Fibroblast of villous mesenchyme (primary cell): Measurements from ENCODE around the gene FDX2. TPM values are rescaled to one million over a fixed set of nuclear protein-coding genes. Genes with fewer than 3 reads are reported as not detected.

Source experiments
- DNase-seq: peaks from one replicate; pipeline ENCODE4 v3.0.0-alpha.2; 2010; ENCODE audit warnings: low read depth
- H3K4me3 ChIP-seq: 2 replicates; pipeline ENCODE4 v1.5.1; 2011; ENCODE audit warnings: low read depth, mild to moderate bottlenecking, low read length
- CTCF ChIP-seq: IDR thresholded peaks from 2 replicates; pipeline ENCODE4 v1.5.1; 2012; ENCODE audit warnings: low read depth, mild to moderate bottlenecking, low read length; ENCODE audit not compliant: insufficient read depth
- total RNA-seq: library from RNA; depleted of rRNA; stranded (reverse); fragments of >200 nt; gene quantifications from 2 replicates; pipeline ENCODE4 v1.2.3, GENCODE V29; 2012

Gene FDX2
- total RNA-seq, 1 donor: 24.2 TPM

- TF ChIP-seq CTCF: no peak
- no peak overlapping the region for H3K4me3 ChIP-seq
- DNase-seq: no peak
These were observed 1.4 kb upstream of the FDX2 start for GRCh38 chr19:10317045-10317856.

- TF ChIP-seq CTCF: no peak
- no peak for DNase-seq
- H3K4me3 ChIP-seq: no peak overlapping the region
These were observed 622 bp upstream of the FDX2 start for GRCh38 chr19:10316229-10317044.

- no peak for TF ChIP-seq CTCF
- H3K4me3 ChIP-seq: no peak within 1 kb of the TSS
- no peak for DNase-seq
These were observed 6.4 kb downstream of the FDX2 start, which contains the start of gene ZGLP1 for GRCh38 chr19:10309423-10309822. TSS of gene ZGLP1 (minus strand) at chr19:10309815.

GRCh38 chr19:10306327-10306726 is 9.5 kb downstream of the FDX2 start:
- TF ChIP-seq CTCF: no peak
- no peak for DNase-seq
- no peak overlapping the region for H3K4me3 ChIP-seq

GRCh38 chr19:10305139-10305806 is 10.5 kb downstream of the FDX2 start:
- peak; percentile 8 for DNase-seq
- no peak for TF ChIP-seq CTCF

GRCh38 chr19:10299545-10300458 is 16.0 kb downstream of the FDX2 start:
- no peak for DNase-seq
- no peak overlapping the region for H3K4me3 ChIP-seq
- TF ChIP-seq CTCF: no peak

More at GRCh38 chr19:10305139-10305806, 10.5 kb downstream of the FDX2 start:
- H3K4me3 ChIP-seq: no peak overlapping the region
